Heart right ventricle (tissue), 16 donors: ENCODE data around the gene CERK. TPM values are rescaled to one million over a fixed set of nuclear protein-coding genes. Genes with fewer than 3 reads are reported as not detected.

Experiments
- ATAC-seq, 8 donors: fragments of 200-7000 bp; cut with Tn5 transposase; one replicate each; pipeline ENCODE4 v1.9.1; 2020; ENCODE audit warnings: mild to moderate bottlenecking in 8 of 8, moderate library complexity in 8 of 8, moderate number of reproducible peaks in 1 of 8
- DNase-seq, 2 donors: peaks; one replicate each; pipeline ENCODE4 v3.0.0-alpha.2; 2020
- H3K27ac ChIP-seq, 10 donors: fragments of 200-600 bp; sonication (generic) in 2 of 10; one replicate each; pipeline versions ENCODE4 v1.5.0 to v1.8.0; 2020 to 2022; ENCODE audit warnings: mild to moderate bottlenecking in 3 of 10
- H3K27me3 ChIP-seq, 7 donors: fragments of 200-600 bp; one replicate each; pipeline ENCODE4 v1.8.0; 2021 to 2022; ENCODE audit warnings: mild to moderate bottlenecking in 2 of 7
- H3K36me3 ChIP-seq, 9 donors: fragments of 200-600 bp; sonication (generic) in 1 of 9; one replicate each; pipeline versions ENCODE4 v1.5.0 to v1.8.0; 2020 to 2022; ENCODE audit warnings: mild to moderate bottlenecking in 2 of 9
- H3K4me1 ChIP-seq, 9 donors: fragments of 200-600 bp; sonication (generic) in 1 of 9; one replicate each; pipeline versions ENCODE4 v1.5.0 to v1.8.0; 2020 to 2022; ENCODE audit warnings: mild to moderate bottlenecking in 4 of 9
- H3K4me3 ChIP-seq, 10 donors: fragments of 200-600 bp; sonication (generic) in 2 of 10; one replicate each; pipeline versions ENCODE4 v1.5.0 to v1.8.0; 2020 to 2022; ENCODE audit warnings: mild to moderate bottlenecking in 7 of 10, moderate library complexity in 2 of 10
- H3K9me3 ChIP-seq, 11 donors: fragments of 200-600 bp in 10 of 11; sonication (generic) in 2 of 11; one replicate each; pipeline versions ENCODE4 v1.5.0 to v1.8.0; 2013 to 2022; ENCODE audit warnings: mild to moderate bottlenecking in 2 of 11, control low read depth in 1 of 11, moderate library complexity in 1 of 11
- CTCF ChIP-seq, 9 donors: fragments of 200-600 bp; sonication (generic) in 2 of 9; IDR thresholded peaks; one replicate each; pipeline versions ENCODE4 v1.5.0 to v1.8.0; 2021 to 2022; ENCODE audit warnings: antibody characterized with exemption in 9 of 9, mild to moderate bottlenecking in 5 of 9, moderate library complexity in 1 of 9
- WGBS, 2 donors: extraction: QIAGEN DNeasy Blood & Tissue Kit; methylation state at CpG; one replicate each; pipeline ENCODE4 v1.1.7; 2013; ENCODE audit warnings: inconsistent platforms in 1 of 2; 5-methylcytosine and 5-hydroxymethylcytosine counted together
- intact Hi-C, 10 donors: fragments of 100-400 bp; cut with DNase I; formaldehyde crosslinking; loops; one replicate each; pipeline versions ENCODE4 v1.11.1 to v1.14.2; 2022
- polyA plus RNA-seq, 2 donors: library from polyadenylated mRNA; stranded (reverse); fragments of 200-250 nt; gene quantifications; one replicate each; pipeline ENCODE4 v1.2.3, GENCODE V29; 2013
- total RNA-seq, 10 donors: library from RNA; stranded (reverse); fragmentation: NEBNext Ultra II Directional in 3 of 10; extraction: Animal tissue kit (Norgen Biotek cat#: 25700) in 3 of 10; gene quantifications; one replicate each; pipeline versions ENCODE4 v1.2.1 to v1.2.4, GENCODE V29; 2021 to 2023
- donor health status: Arrhythmogenic right ventricular cardiomyopathy.
- donor health status: ischemic (EF 13 %, LVEDD 7.1; RV severe dilation, severe dysfunction).
- donor health status: healthy with polysubstance abuse.
- donor health status: DM: no; HTN: yes; CAD: no.
- donor health status: DM: no; HTN: no; CAD: no.
- donor health status: ischemic (EF 25% LVEDD 6.9; RV normal size, moderate dysfunction).
- donor health status: ischemic (EF 25% LVEDD 5.7; RV mildly dilated, moderate dysfunction).
- donor health status: healthy.
- donor health status: DM: yes; HTN: yes; CAD: no.
- donor health status: Ischemic cardiomyopathy.
- donor health status: ischemic (EF 35%, LVEDD 5.7; RV mildly dilated, moderate dysfunction).
- donor health status: nonischemic (EF 11% LVEDD 7.7; RV severe dilation, severe dysfunction).
- donor health status: DM: yes; HTN: yes; CAD: no.
- donor health status: PGD.
- donor health status: ischemic (EF 29% LVEDD 5.4; RV normal size, mild dysfunction).
- donor health status: nonischemic (EF 23%, LVEDD 6.1; RV moderate dilation, normal function).

CERK gene
- total and polyA plus RNA-seq, 12 donors = 21.5 to 97.0 (median 66.2) TPM

GRCh38 chr22:46737105-46737975, 712 bp downstream of the CERK start:
- Histone ChIP-seq H3K36me3 (peaks cover 0 to 8% (median 0%) of the 10 kb centered on the region in 9 donors), H3K4me3 (peak overlapping the region; percentile 57 to 99 (median 92)), H3K9me3 (no peaks in the 10 kb centered on the region), H3K27me3 (no peaks in the 10 kb centered on the region), H3K4me1 (peaks cover 31 to 91% (median 76%) of the 10 kb centered on the region in 9 donors), H3K27ac (peak overlapping the region; percentile 96 to 99 (median 98))
- ATAC-seq = peak in 3 of 8 donors; percentile 5 to 35 (median 11)
- TF ChIP-seq CTCF (IDR thresholded peaks at IDR 0.05) = peak in 2 of 9 donors; percentile 16 to 23
- peak in 1 of 2 donors; percentile 48 for DNase-seq
- intact Hi-C loops = loop anchor here in 6 of 10 donors (5.0 to 10.0 kb wide), 4 partner anchors 160 to 383 kb away; no protein-coding TSS in a partner anchor
- 3 to 4% methylated on average over 46 to 53 of the region's 53 CpGs for WGBS, 2 donors

GRCh38 chr22:46736705-46737104, 1.3 kb downstream of the CERK start:
- no peak for DNase-seq
- H3K27me3 ChIP-seq = no peaks in the 10 kb centered on the region
- no peak for ATAC-seq
- peak overlapping the region; percentile 57 to 99 (median 92) for H3K4me3 ChIP-seq
- WGBS, 2 donors = 42 to 50% methylated on average over 8 of the region's 8 CpGs
- H3K9me3 ChIP-seq = no peaks in the 10 kb centered on the region
- no peak for TF ChIP-seq CTCF (IDR thresholded peaks at IDR 0.05)
- peak overlapping the region; percentile 96 to 99 (median 98) for H3K27ac ChIP-seq
- intact Hi-C loops = loop anchor here in 6 of 10 donors (5.0 to 10.0 kb wide), 4 partner anchors 159 to 382 kb away; no protein-coding TSS in a partner anchor
- H3K36me3 ChIP-seq = peaks cover 0 to 12% (median 0%) of the 10 kb centered on the region in 9 donors
- peaks cover 37 to 91% (median 83%) of the 10 kb centered on the region in 9 donors for H3K4me1 ChIP-seq

DNA sequence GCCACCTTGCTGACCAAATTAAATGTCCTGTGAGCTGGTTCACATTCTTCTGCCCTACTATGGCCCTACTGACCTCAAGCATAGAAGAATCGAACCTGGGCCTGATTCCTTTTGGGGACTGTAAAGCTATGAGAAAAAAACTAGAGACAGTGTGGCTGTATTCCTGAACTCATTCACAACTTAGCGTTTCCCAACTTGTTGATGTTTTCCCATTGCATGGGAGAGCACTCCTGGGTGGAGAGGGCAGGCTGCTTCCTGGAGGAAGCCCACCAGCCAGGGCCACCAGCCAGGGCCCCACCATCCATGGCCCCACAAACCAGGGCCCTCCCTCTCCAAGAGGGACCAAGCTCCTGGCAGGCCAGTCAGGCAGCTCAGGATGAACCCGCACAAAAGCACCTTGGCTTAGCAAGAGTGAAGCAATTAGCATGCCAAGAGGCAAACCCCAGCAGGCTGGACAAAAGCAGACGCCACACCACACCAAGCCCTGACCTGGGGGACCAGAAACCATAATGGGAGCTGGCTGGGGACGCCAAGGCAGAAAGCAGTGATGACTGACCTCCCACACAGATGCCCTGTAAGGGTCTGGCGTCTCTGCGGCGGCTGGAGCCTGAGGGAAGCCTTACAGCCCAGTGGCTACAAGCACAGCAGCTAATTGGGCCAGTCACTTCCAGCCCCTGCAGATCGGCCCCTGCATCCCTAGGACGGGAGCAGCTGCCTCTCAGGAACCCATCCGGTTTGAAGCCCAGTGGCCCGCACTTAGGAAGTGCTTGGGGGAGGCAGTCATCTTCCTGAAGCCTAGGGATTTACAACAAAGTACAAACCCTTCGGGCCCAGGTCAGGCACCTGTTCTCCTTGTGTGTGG, 2.1 kb downstream of the CERK start:
- intact Hi-C loops = loop anchor here in 6 of 10 donors (5.0 to 10.0 kb wide), 4 partner anchors 159 to 381 kb away; no protein-coding TSS in a partner anchor
- DNase-seq (no peak), ATAC-seq (peak in 3 of 8 donors; percentile 7 to 28 (median 12))
- Histone ChIP-seq H3K9me3 (no peaks in the 10 kb centered on the region), H3K36me3 (peaks cover 0 to 20% (median 0%) of the 10 kb centered on the region in 9 donors), H3K4me1 (peaks cover 40 to 91% (median 86%) of the 10 kb centered on the region in 9 donors), H3K27ac (peak overlapping the region; percentile 51 to 99 (median 98)), H3K4me3 (peak overlapping the region; percentile 57 to 99 (median 92)), H3K27me3 (no peaks in the 10 kb centered on the region)
- 25 to 38% methylated on average over 13 of the region's 13 CpGs for WGBS, 2 donors
- no peak for TF ChIP-seq CTCF (IDR thresholded peaks at IDR 0.05)
